ENCODE data around the gene ZNF608.

DNA sequence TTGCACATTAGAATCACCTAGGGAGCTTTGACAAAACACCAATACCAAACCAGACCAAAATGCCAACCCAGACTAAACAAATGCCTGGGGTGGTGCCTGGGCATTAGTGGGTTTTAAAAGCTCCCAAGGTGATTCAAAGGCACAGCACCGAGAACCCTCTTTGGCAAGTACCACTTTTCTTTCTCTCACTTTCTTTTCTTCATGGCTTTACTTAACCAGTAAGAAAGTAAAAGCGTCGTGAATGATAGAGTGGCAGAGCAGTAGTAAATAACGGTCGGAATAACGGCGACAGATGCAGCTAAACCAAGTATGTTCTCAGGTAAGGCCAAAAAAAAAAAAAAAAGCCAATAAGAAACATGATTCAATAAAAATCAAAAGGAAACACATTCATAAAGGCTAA, 49.5 kb downstream of the ZNF608 start:
- TF ChIP-seq POLR2A (IDR thresholded peaks at IDR 0.05; ENCODE audit: low read depth, low read length), result no peak
- TF ChIP-seq, protein P1, sequence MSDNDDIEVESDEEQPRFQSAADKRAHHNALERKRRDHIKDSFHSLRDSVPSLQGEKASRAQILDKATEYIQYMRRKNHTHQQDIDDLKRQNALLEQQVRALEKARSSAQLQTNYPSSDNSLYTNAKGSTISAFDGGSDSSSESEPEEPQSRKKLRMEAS (IDR thresholded peaks at IDR 0.05; ENCODE audit: insufficient read depth, insufficient read length), result no peak
- TF ChIP-seq, protein P2, sequence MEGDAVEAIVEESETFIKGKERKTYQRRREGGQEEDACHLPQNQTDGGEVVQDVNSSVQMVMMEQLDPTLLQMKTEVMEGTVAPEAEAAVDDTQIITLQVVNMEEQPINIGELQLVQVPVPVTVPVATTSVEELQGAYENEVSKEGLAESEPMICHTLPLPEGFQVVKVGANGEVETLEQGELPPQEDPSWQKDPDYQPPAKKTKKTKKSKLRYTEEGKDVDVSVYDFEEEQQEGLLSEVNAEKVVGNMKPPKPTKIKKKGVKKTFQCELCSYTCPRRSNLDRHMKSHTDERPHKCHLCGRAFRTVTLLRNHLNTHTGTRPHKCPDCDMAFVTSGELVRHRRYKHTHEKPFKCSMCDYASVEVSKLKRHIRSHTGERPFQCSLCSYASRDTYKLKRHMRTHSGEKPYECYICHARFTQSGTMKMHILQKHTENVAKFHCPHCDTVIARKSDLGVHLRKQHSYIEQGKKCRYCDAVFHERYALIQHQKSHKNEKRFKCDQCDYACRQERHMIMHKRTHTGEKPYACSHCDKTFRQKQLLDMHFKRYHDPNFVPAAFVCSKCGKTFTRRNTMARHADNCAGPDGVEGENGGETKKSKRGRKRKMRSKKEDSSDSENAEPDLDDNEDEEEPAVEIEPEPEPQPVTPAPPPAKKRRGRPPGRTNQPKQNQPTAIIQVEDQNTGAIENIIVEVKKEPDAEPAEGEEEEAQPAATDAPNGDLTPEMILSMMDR (IDR thresholded peaks at IDR 0.05; ENCODE audit: extremely low read depth in 1 of 2, insufficient read depth in 1 of 2, low read depth in 1 of 2, low read length in 2 of 2), result no peak
- TF ChIP-seq POLR2AphosphoS5 (IDR thresholded peaks at IDR 0.05; ENCODE audit: insufficient read depth, low read depth, low read length), result no peak
- no peak for TF ChIP-seq EZH2 (IDR thresholded peaks at IDR 0.05; ENCODE audit: borderline replicate concordance, low read depth, low read length, severe bottlenecking)
- no peak for TF ChIP-seq FOS (IDR thresholded peaks at IDR 0.05; ENCODE audit: borderline replicate concordance, insufficient read depth, low read length)
- no peak for TF ChIP-seq MYC (IDR thresholded peaks at IDR 0.05; ENCODE audit: low read depth, low read length)
- no peak for TF ChIP-seq JUN (IDR thresholded peaks at IDR 0.05; ENCODE audit: borderline replicate concordance, insufficient read depth, insufficient read length, low read depth)
- TF ChIP-seq GATA2 (IDR thresholded peaks at IDR 0.05; ENCODE audit: insufficient read depth, insufficient read length, low read depth, low read length), result no peak
